Prostate gland (tissue), 2 donors: ENCODE measurements around the gene FLVCR2. TPM values are rescaled to one million over a fixed set of nuclear protein-coding genes. Genes with fewer than 3 reads are reported as not detected.

Source experiments
- DNase-seq: peaks from one replicate; pipeline ENCODE4 v3.0.0-alpha.2; 2019; ENCODE audit warnings: low spot score
- H3K27ac ChIP-seq, 2 donors: fragments of 200-600 bp; sonication (generic); 2 replicates each; pipeline ENCODE4 v1.5.1; 2017 to 2019
- H3K27me3 ChIP-seq: fragments of 200-600 bp; sonication (generic); replicated peaks from 2 replicates; pipeline ENCODE4 v1.5.1; 2019; ENCODE audit not compliant: insufficient read depth
- H3K36me3 ChIP-seq, 2 donors: fragments of 200-600 bp; sonication (generic); 1 replicate in 1 of 2; 2 replicates in 1 of 2; pipeline versions ENCODE4 v1.5.1 to v1.8.1; 2017 to 2019
- H3K4me1 ChIP-seq: fragments of 200-600 bp; sonication (generic); replicated peaks from 2 replicates; pipeline ENCODE4 v1.5.1; 2019
- H3K4me3 ChIP-seq, 2 donors: fragments of 200-600 bp; sonication (generic); 2 replicates each; pipeline ENCODE4 v1.5.1; 2017 to 2019
- H3K9me3 ChIP-seq: fragments of 200-600 bp; sonication (generic); 2 replicates; pipeline ENCODE4 v1.5.1; 2017
- POLR2A ChIP-seq: fragments of 450-650 bp; IDR thresholded peaks from one replicate; pipeline ENCODE4 v1.6.1; 2016; ENCODE audit warnings: antibody characterized with exemption, mild to moderate bottlenecking
- POLR2AphosphoS5 ChIP-seq: sonication (generic); formaldehyde crosslinking; IDR thresholded peaks from one replicate; pipeline ENCODE4 v1.6.1; 2017; ENCODE audit warnings: antibody characterized with exemption
- WGBS: methylation state at CpG from one replicate; pipeline ENCODE4 v1.1.5; 2018; 5-methylcytosine and 5-hydroxymethylcytosine counted together
- intact Hi-C: fragments of 100-400 bp; cut with DNase I; formaldehyde crosslinking; loops from one replicate; pipeline ENCODE4 v1.14.2; 2022
- total RNA-seq, 2 donors: library from RNA; depleted of rRNA; stranded (reverse); fragments of >200 nt; gene quantifications; one replicate each; pipeline ENCODE4 v1.1.0, GENCODE V29; 2016
- TF ChIP-seq, protein P1 (sequence below), 4 experiments: fragments of 200-600 bp in 2 of 4; fragments of 450-650 bp in 2 of 4; sonication (generic) in 2 of 4; IDR thresholded peaks; 1 replicate in 3 of 4; 2 replicates in 1 of 4; pipeline ENCODE4 v1.5.1; 2016 to 2019; ENCODE audit warnings: antibody characterized with exemption in 4 of 4, mild to moderate bottlenecking in 2 of 4, moderate library complexity in 2 of 4

The FLVCR2 gene
- total RNA-seq, 2 donors from 2014 or later, result 3.1 to 22.2 TPM

DNA sequence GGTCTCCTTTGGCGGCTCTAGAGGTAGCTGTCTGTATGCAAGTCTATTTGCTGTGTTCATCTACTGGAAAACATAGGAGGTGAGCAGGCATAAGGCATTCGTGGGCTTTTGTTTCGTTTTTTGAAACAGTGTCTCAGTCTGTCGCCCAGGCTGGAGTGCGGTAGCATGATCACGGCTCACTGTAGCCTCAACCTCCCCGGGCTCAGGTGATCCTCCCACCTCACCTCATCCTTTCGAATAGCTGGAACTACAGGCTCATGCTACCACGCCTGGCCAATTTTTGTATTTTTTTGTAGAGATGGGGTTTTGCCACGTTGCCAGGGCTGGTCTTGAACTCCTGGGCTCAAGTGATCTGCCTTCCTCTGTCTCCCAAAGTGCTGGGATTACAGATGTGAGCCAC lies 27.5 kb downstream of the FLVCR2 start:
- no peak for TF ChIP-seq POLR2AphosphoS5
- TF ChIP-seq, protein P1, sequence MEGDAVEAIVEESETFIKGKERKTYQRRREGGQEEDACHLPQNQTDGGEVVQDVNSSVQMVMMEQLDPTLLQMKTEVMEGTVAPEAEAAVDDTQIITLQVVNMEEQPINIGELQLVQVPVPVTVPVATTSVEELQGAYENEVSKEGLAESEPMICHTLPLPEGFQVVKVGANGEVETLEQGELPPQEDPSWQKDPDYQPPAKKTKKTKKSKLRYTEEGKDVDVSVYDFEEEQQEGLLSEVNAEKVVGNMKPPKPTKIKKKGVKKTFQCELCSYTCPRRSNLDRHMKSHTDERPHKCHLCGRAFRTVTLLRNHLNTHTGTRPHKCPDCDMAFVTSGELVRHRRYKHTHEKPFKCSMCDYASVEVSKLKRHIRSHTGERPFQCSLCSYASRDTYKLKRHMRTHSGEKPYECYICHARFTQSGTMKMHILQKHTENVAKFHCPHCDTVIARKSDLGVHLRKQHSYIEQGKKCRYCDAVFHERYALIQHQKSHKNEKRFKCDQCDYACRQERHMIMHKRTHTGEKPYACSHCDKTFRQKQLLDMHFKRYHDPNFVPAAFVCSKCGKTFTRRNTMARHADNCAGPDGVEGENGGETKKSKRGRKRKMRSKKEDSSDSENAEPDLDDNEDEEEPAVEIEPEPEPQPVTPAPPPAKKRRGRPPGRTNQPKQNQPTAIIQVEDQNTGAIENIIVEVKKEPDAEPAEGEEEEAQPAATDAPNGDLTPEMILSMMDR (IDR thresholded peaks at IDR 0.05), result no peak
- TF ChIP-seq POLR2A, result no peak
- peaks cover 5% of the 10 kb centered on the region for H3K4me1 ChIP-seq
- no peaks in the 10 kb centered on the region for H3K27me3 ChIP-seq
- H3K36me3 ChIP-seq, result no peaks in the 10 kb centered on the region
- intact Hi-C loops, result no loop called here
- no peak for DNase-seq
- no peaks in the 10 kb centered on the region for H3K9me3 ChIP-seq
- peak overlapping the region; percentile 24 to 39 for H3K27ac ChIP-seq
- WGBS, result 57% methylated on average over 10 of the region's 10 CpGs
- no peak overlapping the region for H3K4me3 ChIP-seq

DNA sequence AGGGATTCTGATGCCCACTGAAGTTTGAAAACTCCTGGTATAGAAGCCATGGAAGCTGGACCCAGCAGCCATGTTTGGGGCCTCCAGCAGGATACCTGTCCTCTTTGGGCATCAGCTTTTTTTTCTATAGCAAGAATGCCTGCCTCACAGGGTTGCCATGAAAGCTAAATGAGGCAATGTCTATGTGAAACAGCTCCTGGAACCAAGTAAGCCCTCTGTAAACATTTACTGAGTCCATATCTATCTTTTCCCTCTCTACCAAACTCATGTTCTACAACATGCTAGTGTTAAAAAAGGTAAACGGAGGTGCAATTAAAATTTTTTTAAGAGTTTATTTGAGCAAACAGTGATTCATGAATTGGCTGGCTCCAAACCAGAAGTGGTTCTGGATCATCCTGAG lies 28.6 kb downstream of the FLVCR2 start:
- DNase-seq, result no peak
- intact Hi-C loops, result no loop called here
- H3K27me3 ChIP-seq, result no peaks in the 10 kb centered on the region
- peak; percentile 29 for TF ChIP-seq POLR2AphosphoS5
- TF ChIP-seq, protein P1 (IDR thresholded peaks at IDR 0.05), result no peak
- H3K27ac ChIP-seq, result no peak overlapping the region
- peaks cover 5% of the 10 kb centered on the region for H3K4me1 ChIP-seq
- no peak overlapping the region for H3K4me3 ChIP-seq
- no peaks in the 10 kb centered on the region for H3K9me3 ChIP-seq
- H3K36me3 ChIP-seq, result no peaks in the 10 kb centered on the region
- WGBS, result 53% methylated on average over 1 of the region's 1 CpG

DNA sequence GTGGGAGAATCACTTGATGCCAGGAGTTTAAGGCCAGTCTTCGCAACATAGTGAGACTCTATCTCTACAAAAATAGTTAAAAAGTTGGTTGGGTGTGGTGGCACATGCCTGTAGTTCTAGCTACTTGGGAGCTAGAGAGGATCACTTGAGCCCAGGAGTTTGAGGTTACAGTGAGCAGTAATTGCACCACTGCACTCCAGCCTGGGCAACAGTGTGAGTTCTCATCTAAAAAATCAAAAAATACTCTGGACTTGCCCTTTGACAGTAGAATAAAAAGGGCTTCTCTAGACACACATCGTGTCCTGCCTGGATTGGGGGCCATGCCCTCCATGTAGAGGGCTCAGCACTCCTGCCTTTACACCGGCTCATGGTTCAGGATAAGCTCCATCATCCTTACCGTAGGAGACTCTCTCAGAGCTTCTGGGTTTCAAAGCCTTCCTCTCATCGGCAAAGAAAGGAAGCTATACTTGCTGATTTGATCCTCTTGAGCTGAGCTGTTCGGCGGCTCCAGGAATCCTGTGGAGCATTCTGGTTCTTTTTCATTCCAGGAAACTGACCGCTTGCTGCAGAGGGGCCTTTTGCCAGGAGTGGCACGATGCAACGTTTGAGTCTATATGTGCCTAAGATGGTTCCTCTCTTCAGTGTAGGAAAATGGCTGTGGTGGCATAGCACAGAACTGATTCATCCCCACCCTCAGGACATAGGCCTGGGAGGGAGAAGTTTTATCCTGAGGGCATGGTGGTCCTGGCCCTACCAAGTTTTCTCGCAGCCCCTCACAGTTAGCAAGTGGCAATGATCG lies 29.6 kb downstream of the FLVCR2 start:
- no peak for TF ChIP-seq POLR2A
- TF ChIP-seq POLR2AphosphoS5, result no peak
- TF ChIP-seq, protein P1 (IDR thresholded peaks at IDR 0.05), result no peak
- Histone ChIP-seq H3K36me3 (no peaks in the 10 kb centered on the region), H3K27ac (no peak overlapping the region)

DNA sequence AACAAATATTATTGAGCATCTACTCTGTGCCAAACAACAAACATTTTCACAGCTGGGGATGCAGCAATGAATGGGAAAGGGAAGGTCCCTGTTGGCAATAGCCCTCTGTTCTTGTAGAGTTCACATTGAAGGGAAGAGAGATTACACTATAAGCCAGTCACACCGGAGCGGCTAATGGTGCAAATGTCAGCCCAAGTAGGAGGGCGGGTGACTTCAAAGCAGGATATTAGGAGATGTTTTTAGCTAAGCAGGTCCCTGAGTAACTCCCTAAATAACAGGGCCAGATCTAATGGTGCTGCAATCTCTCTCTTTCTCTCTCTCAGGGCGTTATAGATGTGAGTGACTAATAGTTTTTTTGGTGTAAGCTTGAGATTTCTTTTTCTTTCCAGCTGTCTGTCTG lies 30.7 kb downstream of the FLVCR2 start:
- intact Hi-C loops, result no loop called here
- 69% methylated on average over 4 of the region's 4 CpGs for WGBS
- DNase-seq, result no peak
- no peaks in the 10 kb centered on the region for H3K9me3 ChIP-seq
- H3K27me3 ChIP-seq, result no peaks in the 10 kb centered on the region
- H3K4me1 ChIP-seq, result peaks cover 5% of the 10 kb centered on the region
- H3K36me3 ChIP-seq, result no peaks in the 10 kb centered on the region
- TF ChIP-seq, protein P1 (IDR thresholded peaks at IDR 0.05), result no peak
- TF ChIP-seq POLR2A (no peak), POLR2AphosphoS5 (no peak)
- no peak overlapping the region for H3K27ac ChIP-seq
- no peak overlapping the region for H3K4me3 ChIP-seq

More for the DNA sequence above, 29.6 kb downstream of the FLVCR2 start:
- H3K4me1 ChIP-seq, result peaks cover 5% of the 10 kb centered on the region
- no peak overlapping the region for H3K4me3 ChIP-seq
- no peaks in the 10 kb centered on the region for H3K9me3 ChIP-seq
- intact Hi-C loops, result no loop called here
- H3K27me3 ChIP-seq, result no peaks in the 10 kb centered on the region
- WGBS, result 93% methylated on average over 12 of the region's 12 CpGs
- no peak for DNase-seq
